HG02588 (cell line): ENCODE data around the gene WDTC1.

Source experiments
- ATAC-seq: cut with Tn5 transposase; IDR thresholded peaks from one replicate; pipeline ENCODE4 v1.9.1; 2021; ENCODE audit warnings: mild to moderate bottlenecking, moderate library complexity; ENCODE audit not compliant: unreplicated experiment

The WDTC1 gene

DNA sequence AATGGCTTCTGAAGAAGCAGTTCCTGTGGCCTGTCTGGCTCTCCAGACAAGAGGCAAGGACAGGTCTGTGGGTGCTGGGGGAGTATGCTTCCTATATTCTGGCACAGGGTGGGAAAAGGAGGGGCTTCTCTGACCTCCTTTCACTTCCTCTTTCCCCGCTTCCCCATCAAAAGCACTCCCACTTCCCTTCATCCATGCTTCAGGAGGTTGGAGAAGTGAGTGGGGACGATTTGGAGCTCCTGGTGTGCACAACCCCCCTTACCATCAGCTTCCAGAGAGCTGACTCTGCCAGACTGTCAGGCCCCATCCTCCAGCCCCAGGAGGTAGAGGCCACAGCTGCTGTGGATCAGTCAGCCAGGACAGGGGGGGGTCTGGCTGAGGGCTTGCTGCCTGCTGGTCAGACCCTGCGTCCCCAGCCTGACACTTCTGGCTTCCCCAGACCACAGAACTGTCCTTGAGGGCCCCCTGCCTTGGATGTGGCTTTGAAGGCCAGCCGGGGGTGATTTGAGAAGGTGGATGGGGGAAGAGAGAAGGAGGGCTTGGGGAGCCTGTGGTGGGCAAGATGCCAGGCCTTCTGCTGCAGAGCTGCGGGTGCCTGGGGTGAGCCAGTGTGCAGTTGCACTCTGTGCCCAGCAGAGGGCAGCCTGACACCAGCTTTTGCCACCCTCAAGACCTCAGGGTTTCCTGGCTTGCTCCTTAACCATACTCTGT is 66.1 kb downstream of the WDTC1 start:
- ATAC-seq, result no peak

DNA sequence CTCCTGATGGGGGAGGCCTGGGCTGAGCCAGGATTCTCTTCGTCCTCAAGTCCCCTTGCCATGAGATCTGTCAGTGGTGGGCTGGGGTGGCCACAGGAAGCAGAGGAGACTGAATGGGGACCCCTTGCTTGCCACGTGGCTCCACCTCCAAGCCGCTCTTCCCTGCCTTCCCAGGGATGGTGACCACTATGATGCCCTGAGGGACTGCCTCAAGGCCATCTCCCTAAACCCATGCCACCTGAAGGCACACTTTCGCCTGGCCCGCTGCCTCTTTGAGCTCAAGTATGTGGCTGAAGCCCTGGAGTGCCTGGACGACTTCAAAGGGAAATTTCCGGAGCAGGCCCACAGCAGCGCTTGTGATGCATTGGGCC is 66.6 kb downstream of the WDTC1 start:
- no peak for ATAC-seq

DNA sequence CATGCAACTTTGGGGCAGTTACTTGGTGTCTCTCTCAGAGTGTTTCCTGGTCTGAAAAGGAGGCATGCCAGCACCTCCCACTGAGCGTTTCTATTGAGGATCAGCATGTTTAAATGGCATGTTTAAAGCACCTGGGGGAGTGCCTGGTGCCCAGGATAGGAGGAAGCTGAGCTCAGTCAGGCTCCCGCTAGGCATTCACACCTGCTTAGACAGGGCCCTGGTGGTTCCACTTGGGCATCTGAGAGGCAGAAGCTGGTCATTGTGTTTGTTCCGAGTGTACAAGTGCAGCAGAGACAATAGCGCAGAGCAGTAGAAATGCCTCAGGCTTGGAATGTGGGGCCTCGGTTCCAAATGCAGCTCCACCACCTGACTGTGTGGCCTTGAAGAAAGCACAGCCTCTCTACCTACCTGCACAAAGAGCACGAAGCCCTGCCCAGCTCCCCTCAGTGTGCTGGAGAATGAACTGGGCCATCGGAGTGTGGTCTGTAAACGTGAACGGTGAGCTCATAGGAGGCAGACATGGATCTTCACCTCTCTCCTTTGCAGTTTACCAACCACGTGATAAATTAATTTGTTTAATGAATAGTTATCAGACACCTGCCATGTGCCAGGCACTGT is 67.3 kb downstream of the WDTC1 start:
- no peak for ATAC-seq

DNA sequence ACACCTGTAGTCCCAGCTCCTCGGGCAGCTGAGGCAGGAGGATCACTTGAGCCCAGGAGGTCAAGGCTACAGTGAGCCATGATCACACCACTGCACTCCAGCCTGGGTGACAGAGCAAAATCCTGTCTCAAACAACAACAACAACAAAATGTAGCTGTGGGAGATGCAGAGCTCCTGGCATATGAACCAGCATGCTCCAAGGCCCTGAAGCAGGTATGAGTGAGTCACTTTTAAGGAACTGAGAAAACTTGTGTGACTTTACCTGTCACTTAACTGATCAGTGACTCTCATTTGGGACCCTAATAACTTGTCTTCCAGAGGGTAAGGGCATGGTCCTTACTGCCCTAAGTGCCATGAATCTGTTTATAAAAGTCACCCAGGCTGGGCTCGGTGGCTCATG is 68.2 kb downstream of the WDTC1 start:
- ATAC-seq, result no peak

DNA sequence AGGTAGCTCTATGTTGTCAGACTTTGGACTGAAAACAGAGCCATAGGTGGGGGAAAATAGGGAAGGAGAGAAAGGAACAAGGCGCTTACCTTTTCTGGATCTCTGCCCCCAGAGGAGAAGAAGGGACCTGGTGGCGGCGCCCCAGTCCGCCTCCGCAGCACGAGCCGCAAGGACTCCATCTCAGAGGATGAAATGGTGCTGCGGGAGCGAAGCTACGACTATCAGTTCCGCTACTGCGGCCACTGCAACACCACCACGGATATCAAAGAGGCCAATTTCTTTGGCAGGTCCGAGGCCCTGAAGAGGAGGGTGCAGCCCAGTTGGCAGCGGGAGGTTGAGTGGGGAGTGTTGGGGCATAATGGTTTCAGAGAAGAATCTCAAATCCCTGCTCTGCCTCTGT is 69.1 kb downstream of the WDTC1 start:
- ATAC-seq, result no peak

DNA sequence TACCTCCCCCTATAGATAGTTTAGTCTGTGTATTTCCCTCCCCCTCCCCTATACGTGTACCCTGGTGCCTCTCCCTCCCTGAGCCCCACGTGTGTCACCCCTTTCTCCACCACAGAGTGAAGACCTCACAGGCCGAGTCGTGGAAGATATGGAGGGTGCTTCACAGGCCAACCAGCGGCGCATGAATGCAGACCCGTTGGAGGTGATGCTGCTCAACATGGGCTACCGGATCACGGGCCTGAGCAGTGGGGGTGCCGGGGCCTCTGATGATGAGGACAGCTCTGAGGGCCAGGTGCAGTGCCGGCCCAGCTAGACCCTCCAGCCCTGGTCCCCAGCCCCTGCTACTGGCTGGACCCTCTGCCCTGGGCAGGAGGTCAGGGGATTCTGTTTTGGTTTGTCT is 71.6 kb downstream of the WDTC1 start:
- ATAC-seq, result no peak

DNA sequence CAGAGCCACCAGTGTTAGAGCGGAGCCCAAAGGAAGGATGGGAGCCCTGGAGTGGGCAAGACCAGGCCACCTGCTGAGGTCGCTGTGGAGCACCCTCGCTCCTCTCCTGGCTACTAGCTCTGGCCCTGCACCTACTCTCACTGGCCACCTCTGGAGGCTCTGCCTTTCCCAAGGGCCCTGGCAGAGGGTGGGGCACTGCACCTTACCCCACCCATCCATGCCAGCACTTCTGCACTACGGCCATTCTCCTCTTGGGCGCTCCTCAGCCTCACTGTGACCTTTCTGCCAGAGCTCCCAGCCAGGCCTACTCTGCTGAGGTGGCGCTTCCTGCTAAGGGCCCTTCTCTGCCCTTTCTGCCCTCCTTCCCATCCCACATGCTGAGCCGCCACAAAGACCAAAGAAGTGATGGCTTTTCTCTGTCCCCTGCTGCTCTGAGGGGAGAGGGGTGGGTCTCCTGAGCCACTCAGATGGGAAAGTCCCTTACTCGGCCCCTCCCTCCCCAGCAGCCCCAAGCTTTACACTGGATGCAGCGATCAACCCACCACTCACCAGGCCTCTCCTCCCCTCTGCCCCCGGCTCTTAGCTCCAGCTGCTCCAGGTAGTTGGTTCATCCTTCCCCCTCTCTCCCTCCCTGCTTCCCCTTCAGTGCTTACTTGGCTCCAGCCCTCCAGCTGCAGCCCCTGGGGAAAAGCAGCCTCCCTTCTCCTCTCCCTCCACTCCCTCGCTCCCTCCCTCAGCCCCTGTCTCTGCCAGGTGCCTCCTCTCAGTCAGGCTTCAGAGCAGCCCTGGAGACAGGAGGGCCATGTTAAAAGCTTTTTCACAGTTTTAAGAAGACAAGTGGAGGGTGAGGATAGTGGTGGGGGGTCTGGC is 72.7 kb downstream of the WDTC1 start:
- ATAC-seq, result no peak

DNA sequence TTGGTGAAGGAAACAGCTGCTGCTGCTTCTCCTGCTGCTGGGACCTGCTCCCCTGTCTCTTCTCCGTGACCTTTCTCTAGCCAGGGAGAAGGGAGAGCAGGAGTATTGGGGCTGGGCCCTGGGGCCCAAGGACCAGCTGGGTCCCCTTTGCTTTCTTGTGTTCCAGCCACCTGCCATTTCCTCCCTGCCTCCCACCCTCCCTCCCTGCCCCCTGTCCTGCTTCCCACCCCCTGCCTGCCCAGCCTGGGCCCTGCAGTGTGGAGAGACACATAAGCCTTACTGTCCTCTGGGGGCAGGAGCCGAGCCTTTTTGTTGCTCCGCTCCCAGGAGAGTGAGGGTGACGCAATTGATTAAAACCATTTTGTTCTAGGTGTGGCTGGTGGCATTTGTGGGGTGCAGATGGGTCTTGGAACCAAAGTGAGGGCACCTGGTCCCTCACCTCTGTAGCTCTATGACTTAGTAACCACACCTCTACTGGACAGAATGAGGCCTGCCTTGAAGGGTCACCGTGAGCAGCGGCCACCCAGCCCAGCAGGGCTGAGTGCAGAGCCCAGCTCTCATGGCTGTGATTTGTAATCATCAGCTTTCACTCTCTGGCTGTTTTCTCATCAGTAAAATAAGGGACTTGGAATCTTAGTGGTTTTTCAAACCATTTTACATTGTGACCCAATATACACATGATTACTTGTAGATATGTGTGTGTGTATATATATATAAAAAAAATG is 73.6 kb downstream of the WDTC1 start:
- ATAC-seq, result no peak

DNA sequence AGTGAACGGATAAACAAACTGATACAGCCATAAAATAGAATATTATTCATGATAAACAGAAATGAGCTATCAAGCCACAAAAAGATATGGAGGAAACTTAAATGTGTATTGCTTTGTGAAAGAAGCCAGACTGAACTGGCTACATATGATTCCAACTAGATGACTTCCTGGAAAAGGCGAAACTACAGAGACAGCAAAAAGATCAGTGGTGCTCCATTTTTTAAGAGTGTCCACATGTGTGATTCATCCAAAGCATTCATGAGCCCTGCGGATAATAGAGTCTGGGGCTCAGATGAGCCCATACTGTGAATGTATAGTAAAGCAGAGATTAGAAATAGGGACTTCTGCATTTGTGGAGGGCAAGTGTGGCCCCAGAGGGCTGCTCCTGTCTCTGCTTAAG is 79.7 kb downstream of the WDTC1 start:
- no peak for ATAC-seq

DNA sequence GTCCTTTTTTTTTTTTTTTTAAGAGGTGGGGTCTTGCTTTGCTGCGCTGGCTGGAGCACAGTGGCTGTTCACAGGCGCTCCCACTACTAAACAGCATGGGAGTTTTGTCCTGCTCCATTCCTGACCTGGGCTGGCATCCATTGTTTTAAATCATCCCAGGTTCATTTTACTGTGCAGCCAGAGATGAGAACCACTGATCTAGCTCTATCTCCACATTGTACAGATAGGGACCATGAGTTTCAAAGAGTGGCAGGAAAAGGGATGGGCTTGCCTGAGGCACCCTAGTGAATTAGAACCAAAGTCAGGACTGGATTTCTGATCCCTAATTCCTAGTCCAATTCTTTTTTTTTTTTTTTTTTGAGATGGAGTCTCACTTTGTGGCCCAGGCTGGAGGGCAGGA is 80.3 kb downstream of the WDTC1 start:
- ATAC-seq, result no peak

DNA sequence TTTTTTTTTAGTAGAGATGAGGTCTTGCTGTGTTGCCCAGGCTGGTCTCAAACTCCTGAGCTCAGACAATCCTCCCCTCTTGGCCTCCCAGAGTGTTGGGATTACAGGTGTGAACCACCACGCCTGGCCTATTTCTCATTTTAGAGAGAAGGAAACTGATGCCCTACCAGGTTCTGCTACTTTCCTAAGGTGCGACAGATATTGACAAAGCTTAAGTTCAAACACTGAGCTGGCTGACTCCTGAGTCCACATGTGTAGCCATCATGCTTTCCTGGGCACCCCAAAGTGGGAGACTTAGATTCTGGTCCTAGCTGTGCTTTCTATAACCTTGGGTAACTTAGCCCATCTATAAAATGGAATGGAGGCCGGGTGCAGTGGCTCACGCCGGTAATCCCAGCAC is 82.4 kb downstream of the WDTC1 start:
- no peak for ATAC-seq

DNA sequence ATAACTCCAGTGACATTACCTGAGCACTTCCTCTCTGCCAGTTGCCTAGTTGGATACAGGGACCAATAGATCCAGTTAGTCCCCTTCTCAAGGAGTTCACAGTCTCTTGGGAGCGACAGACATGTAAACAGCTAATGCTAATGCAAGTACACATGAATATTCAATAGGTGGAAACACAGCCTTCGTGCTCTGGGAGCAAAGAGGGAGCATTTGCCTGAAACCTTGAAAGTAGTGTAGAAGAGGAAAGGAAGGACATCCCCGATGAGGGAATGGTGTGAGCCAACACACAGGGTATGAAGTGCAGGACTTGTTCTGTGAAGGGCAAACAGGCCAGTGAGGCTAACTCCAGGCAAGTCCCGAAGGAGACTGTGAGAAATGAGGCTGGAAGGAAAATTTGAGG is 83.7 kb downstream of the WDTC1 start:
- ATAC-seq, result no peak

DNA sequence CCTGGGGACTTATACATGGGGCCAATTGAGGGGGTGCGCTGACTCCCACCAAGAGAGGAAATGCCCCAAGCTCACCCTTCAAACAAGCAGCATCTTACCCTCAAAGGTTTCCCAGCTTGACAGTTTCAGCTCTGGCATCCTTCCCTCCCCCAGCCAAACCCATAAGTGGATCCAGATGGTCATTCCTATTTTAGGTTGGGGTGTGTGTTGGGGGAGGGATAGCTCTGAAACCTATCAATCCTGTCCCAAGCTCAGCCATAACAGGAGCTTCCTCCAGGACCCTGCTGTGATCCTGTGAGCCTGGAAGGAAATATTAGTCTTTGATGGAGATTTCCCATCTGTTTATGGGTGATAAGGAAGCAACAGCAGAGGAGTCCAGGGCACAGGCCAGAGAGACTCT is 84.2 kb downstream of the WDTC1 start:
- no peak for ATAC-seq

DNA sequence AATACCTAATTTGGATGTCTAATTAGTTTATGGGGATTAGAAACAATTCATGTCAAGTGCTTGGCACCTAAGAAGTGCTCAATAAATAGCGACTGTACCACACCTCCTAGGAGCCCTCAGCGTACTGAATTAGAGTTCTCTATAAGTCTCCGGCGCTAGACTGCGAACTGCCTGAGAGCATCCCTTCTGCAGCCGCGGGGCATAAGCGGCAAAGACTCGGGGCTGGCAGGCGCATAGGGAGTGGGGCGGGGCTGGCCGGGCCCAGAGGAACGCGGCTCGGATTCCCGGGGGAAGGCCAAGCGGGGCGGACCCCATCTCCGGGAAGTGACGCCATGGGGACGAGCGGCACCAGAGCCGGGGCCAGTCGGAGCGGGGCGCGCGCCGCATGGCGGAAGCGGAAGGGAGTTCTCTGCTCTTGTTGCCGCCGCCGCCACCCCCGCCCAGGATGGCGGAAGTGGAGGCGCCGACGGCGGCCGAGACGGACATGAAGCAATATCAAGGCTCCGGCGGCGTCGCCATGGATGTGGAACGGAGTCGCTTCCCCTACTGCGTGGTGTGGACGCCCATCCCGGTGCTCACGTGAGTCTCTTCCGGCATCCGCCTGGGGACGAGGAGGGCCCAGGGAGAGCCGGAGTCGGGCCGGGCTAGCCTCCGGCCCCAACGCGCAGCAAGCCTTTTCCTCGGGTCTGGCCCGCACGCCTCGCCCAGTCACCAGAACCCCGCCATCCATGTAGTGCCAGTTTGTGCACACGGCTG is 87.6 kb downstream of the WDTC1 start, which contains the start of gene TMEM222:
Gene TMEM222, plus strand, starts transcription at position 351 of the 756 bp plus-strand sequence. Its CDS starts 35 bp downstream, at position 386.
- peak; percentile 92 for ATAC-seq

DNA sequence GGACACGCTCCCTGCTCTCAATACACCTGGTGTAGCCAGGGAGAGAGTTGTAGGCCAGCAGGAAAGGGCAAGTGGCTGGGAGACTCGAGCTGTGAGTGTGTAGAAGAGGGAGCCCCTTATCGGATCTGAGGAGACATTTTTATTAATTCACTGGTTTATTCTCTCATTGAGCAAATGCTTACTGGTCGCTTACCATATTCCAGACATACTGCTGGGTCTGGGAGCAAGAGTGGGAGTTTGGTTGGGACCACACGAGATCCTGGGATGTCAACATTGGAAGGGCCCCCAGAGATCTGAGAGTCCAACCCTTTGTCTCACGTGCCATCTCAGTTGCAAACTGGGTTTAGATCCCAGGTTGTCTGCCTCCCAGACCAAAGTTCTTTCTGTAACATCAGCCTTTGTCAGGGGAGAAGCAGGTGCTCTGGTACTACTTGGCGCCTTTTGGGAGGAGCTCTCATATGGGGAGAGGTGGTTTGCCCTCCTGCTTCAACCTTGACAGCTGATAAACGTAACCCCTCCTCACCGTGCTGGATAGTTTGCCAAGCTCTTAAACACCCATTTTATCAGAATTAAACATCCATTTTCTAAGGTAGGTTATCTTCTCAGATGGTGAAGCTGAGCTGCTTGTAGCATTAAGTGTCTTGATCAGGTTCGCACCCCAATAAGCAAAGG is 88.3 kb downstream of the WDTC1 start:
- no peak for ATAC-seq

DNA sequence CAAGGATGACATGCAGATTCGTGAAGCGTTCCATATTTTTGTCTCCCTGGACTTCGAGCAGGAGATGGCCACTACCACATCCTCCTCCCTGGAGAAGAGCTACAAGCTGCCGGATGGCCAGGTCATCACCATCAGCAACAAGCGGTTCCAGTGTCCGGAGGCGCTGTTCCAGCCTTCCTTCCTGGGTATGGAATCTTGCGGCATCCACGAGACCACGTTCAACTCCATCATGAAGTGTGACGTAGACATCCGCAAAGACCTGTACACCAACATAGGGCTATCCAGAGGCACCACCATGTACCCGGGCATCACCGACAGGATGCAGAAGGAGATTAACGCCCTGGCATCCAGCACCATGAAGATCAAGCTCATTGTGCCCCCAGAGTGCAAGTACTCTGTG is 90.9 kb downstream of the WDTC1 start:
- no peak for ATAC-seq

DNA sequence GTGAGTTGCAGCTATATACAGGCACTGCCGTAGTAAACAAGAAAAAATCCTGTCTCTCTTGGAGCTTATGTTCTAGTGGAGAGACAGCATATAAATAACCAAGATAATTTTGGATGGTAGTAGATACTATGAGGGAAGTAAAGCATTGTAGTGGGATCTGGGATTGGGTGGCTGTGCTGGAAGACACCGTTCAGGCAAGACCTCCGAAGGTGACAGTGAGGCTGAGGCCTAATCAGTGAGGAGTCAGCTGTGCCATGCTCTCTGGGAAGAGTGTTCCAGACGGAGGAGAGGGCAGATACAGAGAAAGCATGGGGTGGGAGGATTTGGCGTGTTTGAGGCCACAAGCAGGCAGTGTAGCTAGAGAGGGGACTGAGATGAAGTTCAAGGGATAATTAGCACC is 93.5 kb downstream of the WDTC1 start:
- ATAC-seq, result no peak

DNA sequence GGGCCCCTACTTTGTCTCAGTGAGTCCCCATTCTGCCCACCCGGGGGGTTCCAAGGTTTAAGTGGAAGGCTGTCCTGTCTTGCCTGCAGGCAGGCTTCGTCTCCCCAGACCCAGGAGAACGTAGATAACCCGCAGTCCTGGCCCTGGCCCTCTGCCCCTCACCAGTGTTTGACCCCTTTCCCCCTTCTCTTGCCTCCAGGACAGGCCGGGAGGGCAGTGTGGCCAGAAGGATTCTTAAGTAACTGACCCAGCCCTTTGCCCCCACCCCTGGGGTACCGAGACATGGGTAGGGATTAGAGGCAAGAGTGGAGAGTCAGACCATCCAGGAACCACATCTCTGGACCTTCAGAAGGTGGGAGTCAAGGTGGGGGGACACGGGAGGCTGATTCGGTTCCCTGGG is 96.4 kb downstream of the WDTC1 start:
- ATAC-seq, result no peak

DNA sequence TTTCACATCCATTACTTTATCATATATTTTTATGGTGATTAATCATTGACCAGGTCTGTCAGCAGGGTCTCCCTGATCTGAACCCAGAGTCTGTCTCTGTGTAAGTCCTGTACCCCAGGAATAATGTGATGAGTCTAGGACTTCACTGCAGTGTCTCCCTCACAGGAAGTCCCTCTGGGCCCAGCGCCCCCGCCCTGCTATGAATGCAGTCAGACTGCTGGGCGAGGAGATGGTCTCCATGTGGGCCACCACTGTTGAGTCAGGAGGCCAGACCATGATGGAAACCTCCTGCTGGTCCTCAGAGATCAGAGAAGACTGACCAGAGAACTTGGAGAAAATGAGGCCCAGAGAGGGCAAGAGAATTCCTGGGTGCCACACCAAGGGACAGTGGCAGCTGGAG is 97.0 kb downstream of the WDTC1 start:
- ATAC-seq, result no peak

DNA sequence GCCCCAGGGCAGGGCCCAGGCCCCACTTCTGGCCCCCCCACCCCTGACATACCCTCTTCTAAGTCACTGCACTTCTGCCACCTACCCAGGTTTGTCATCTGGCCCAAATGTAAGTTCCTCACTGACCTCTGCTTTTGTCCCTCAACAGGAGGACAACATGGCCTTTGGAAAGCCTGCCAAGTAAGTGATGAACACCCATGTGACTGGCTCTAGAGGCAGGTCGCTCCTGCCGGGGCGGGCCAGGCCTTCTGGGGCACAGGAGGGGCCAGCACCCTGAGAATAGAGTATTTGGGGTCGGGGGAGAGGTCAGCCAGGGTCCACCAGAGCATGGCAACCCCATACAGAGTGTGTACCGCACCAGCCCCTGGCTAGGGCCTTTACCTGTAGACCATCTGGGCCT is 97.5 kb downstream of the WDTC1 start:
- ATAC-seq, result no peak
